GM12801 (cell line): ENCODE measurements around the gene CCDC27.

Experiments
- TF ChIP-seq, protein P1 (sequence below): IDR thresholded peaks from one replicate; pipeline ENCODE4 v1.5.1; 2011; ENCODE audit warnings: control low read depth; ENCODE audit not compliant: insufficient read length; ENCODE audit errors: extremely low read depth

CCDC27 gene

DNA sequence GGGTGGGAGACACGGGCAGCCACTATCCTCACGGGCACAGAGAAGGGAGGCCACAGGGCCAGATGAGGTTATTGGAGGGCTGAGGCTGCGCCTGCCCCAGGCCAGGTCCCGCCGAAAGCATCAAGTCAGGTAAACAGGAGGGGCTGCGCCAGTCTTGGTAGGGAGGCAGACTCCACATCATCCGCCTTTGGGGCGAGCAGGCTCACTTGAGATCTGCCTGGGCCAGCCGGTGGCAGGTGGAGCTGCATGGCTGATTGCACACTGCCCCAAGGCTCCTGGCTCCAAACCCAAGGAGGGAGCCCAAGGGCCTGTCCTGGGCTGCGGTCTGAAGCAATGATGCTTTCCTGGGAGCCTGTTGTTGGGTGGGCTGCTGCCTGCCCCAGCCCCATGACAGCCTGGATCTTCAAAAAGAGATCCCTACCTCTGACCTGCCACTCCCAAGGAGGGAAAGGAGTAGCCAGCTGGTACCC, 24.9 kb downstream of the CCDC27 start:
- TF ChIP-seq, protein P1, sequence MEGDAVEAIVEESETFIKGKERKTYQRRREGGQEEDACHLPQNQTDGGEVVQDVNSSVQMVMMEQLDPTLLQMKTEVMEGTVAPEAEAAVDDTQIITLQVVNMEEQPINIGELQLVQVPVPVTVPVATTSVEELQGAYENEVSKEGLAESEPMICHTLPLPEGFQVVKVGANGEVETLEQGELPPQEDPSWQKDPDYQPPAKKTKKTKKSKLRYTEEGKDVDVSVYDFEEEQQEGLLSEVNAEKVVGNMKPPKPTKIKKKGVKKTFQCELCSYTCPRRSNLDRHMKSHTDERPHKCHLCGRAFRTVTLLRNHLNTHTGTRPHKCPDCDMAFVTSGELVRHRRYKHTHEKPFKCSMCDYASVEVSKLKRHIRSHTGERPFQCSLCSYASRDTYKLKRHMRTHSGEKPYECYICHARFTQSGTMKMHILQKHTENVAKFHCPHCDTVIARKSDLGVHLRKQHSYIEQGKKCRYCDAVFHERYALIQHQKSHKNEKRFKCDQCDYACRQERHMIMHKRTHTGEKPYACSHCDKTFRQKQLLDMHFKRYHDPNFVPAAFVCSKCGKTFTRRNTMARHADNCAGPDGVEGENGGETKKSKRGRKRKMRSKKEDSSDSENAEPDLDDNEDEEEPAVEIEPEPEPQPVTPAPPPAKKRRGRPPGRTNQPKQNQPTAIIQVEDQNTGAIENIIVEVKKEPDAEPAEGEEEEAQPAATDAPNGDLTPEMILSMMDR: no peak

DNA sequence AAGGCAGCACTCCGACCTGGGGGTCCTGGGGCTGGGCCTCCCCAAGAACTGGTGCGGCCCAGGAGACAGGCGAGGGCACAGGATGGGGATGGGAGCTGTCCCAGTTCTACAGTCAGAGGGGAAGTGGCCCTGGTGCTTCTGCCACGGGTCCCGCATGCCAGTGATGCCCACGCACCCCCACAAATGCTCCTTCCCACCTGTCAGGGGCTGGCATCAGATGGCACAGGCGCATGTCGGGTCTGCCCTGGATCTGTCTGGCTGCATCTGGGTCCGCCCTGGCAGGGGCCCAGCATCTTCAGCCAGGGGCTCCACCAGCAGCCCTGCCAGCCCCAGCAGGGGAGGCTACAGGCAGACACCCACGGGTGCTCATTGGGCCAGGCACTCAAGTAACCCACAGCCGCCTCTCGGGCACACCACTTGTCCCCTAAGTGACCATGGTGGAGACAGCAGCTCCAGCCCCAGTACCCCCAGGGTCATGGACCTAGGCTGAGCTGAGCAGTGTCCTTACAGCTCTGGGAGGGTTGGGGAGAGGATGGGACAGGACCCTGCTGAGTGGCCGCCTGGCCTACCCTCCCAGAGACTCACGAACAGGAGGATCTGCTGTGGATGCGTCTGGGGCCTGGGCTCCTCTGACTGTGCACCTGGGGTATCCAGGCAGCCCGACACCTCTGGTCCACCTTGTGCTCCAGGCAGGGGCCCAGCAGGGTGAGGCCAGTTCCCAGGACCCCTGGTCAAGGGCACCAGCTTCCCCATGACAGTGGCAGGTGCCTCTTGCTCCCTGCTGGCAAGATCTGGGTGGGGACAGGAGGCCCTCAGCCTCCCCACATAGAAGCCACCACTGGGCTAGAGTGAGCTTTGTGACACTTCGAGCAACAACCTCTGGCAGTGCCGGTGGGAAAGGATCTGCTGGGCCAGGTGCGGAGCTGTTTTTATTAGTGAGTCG, 25.7 kb downstream of the CCDC27 start:
- TF ChIP-seq, protein P1: no peak

DNA sequence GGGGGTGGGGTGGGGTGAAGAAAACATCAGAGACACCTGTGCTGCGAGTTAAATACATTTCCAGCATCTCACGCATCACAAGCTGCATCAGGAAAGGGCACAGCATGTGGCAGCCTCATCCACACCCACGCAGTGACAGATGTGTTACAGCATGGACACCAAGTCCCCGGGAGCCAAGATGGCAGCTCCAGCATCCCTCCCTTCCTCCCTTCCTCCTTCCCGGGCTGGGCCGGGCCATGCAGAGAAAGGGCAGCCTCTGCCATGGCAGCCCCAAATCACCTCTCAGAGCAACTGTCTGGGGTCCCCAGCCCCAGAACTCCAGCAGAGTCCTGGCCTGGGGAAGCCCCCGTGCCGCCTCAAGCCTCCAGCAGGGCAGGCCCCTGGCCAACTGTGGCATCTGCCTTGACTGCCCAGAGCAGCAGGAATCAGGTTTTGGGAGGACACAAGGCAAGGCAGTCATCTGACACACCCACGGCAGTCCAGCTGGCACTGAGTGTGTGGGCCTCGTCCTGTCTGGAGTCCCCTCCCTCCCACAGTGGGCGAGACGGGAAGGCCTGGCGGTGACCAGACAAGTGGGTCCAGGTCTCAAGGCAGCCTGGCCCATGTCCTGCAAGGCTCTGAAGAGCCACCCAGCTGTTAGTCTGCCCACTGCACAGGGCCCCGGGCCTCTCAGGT, 26.5 kb downstream of the CCDC27 start:
- TF ChIP-seq, protein P1: no peak

DNA sequence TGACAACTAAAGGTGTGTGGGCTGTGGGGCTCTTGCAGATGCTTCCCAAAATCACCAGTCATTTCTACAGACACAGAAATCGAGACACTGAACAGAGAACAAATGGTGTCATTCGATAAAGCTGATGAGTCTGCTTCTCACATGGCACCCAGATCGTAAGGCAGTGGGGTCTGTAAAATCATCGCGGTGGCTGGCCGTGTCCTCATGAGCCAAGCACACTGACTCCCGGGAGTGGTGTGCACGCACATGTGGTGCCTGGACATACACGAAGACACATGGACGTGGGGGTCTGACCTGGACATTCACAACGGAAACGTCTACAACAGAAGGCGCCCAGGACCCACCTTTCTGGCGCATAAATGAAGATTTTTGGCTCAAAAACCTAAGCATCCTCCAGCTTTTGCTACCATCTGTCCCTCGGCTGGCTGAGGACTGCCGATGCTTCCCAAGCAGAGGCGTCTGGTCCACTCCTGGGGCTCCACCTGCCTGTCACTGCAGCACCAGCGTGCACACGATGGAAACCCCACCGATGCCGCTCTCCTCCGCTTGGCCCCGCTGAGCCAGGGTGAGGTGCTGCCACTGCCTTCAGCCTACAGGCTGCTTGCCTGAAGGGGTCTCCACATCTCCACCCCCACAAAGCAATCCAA, 27.1 kb downstream of the CCDC27 start:
- TF ChIP-seq, protein P1: no peak

DNA sequence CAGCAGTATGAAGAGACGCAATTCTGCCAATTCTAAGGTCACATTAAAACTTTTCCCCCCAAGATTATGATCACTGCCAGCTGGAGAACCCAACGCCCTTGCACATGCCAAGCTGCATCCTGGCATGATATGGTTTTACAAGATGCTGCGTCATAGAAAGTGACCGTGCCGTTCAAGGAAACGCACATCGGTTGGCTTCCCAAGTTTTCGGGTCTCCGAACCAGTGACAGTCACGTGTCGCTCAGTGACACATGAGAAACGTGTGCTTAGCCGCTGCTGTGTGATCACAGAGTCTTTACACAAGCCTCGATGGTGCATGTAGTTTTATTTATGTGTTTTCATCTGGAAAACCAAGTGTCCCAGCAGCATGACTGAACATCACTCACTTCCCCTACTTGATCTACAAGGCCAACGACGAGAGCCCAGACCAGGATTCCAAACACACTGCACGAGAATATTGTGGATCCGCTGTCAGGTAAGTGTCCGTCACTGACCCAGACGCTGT, 27.7 kb downstream of the CCDC27 start:
- TF ChIP-seq, protein P1: no peak

DNA sequence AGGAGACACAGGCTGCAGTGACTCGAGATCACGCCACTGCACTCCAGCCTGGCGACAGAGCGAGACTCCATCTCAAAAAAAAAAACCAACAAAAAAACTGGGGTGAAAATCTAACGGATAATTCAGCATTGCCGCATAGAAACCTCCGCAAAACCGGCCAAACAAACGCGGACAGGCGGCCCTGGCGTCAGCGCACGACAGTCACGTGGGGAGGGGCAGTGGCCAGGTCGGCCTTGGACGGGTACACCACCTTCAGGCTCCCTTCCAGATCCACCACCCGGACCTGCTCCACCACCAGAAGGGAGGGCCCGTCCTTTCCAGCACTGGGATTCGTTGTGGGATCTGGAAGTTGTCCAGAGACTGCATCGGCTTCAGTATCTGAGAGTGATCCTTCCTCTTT, 28.7 kb downstream of the CCDC27 start:
- TF ChIP-seq, protein P1: no peak
